Measurements from ENCODE around the gene CASQ2. TPM values are rescaled to one million over a fixed set of nuclear protein-coding genes. Genes with fewer than 3 reads are reported as not detected.

CASQ2 gene
- total RNA-seq, 1 experiment from 2014 or later = not detected

GRCh38 chr1:115702959-115703358 is 65.6 kb downstream of the CASQ2 start (continued):
- TF ChIP-seq EZH2phosphoT487 (IDR thresholded peaks at IDR 0.05; ENCODE audit: borderline replicate concordance) (no peak), FOSL1 (IDR thresholded peaks at IDR 0.05; ENCODE audit: low read depth) (no peak), CEBPB (IDR thresholded peaks at IDR 0.05; ENCODE audit: low read depth) (no peak), REST (IDR thresholded peaks at IDR 0.05; ENCODE audit: low read depth) (no peak), ZFX (IDR thresholded peaks at IDR 0.05) (no peak), SRF (IDR thresholded peaks at IDR 0.05; ENCODE audit: low read depth) (no peak)

GRCh38 chr1:115701090-115701489 is 67.4 kb downstream of the CASQ2 start:
- ATAC-seq = no peak
- Histone ChIP-seq H3K4me3 (replicated peaks in 1 of 2; ENCODE audit: low read depth in 1 of 2, low read length in 2 of 2) (no peak overlapping the region), H3K27me3 (ENCODE audit: insufficient read depth, low read length) (no peaks in the 10 kb centered on the region), H3K79me2 (ENCODE audit: insufficient read depth, low read length) (no peaks in the 10 kb centered on the region), H3K4me2 (ENCODE audit: low read length) (no peak overlapping the region), H3K4me1 (ENCODE audit: control insufficient read depth in 1 of 2, insufficient read depth in 2 of 2, low read length in 2 of 2) (no peaks in the 10 kb centered on the region), H3K9me3 (ENCODE audit: control insufficient read depth in 1 of 2, insufficient read depth in 1 of 2, low read depth in 1 of 2, low read length in 2 of 2) (no peaks in the 10 kb centered on the region), H3K36me3 (ENCODE audit: control insufficient read depth in 1 of 2, insufficient read depth in 2 of 2, low read length in 2 of 2) (no peaks in the 10 kb centered on the region), H3K27ac (ENCODE audit: low read depth, low read length) (no peak overlapping the region), H2AFZ (ENCODE audit: low read depth, low read length, poor library complexity, severe bottlenecking) (no peak overlapping the region), H3K9me2 (ENCODE audit: insufficient read depth) (no peaks in the 10 kb centered on the region), H3K9ac (ENCODE audit: low read length) (no peak overlapping the region), H4K20me1 (ENCODE audit: insufficient read depth) (no peaks in the 10 kb centered on the region)
- BruUV-seq (replicated peaks) = no TSS peak
- no peak for DNase-seq (ENCODE audit: low read depth, low spot score)
- CTCF ChIA-PET = no interaction called here
- intact Hi-C loops (cut with micrococcal nuclease) = no loop called here
- RAD21 ChIA-PET (ENCODE audit: low non-redundant PET in 1 of 2, low total read pairs in 2 of 2, uncharacterized antibody in 2 of 2, unreplicated experiment in 2 of 2) = no interaction called here
- POLR2A ChIA-PET = no interaction called here
- TF ChIP-seq FOSL1 (IDR thresholded peaks at IDR 0.05; ENCODE audit: low read depth) (no peak), ZNF274 (IDR thresholded peaks at IDR 0.05; ENCODE audit: low read depth, low read length) (no peak), ATF3 (IDR thresholded peaks at IDR 0.05) (no peak)
